Mucosa of gallbladder (tissue), 1 donor: Measurements from ENCODE around the gene NOL8. TPM values are rescaled to one million over a fixed set of nuclear protein-coding genes. Genes with fewer than 3 reads are reported as not detected.
A peak's percentile ranks its signal among the peaks of the same experiment; 100 is the strongest.

Source experiments
- DNase-seq: peaks from one replicate; pipeline ENCODE4 v3.0.0-alpha.2; 2020; ENCODE audit warnings: low spot score
- total RNA-seq: library from RNA; stranded (reverse); gene quantifications from one replicate; pipeline ENCODE4 v1.2.1, GENCODE V29; 2021
- donor health status: DM: no; HTN: no; CAD: no.

NOL8 gene
- 25.1 TPM for total RNA-seq

GRCh38 chr9:92325269-92325990 lies at the start of gene NOL8, which contains the start of gene CENPP:
TSS of gene NOL8 (minus strand) at chr9:92325350. CDS start at chr9:92324161, 1,189 bp downstream.
TSS of gene CENPP (plus strand) at chr9:92325953.
- peak; percentile 90 for DNase-seq

GRCh38 chr9:92373167-92373566 lies 48.0 kb upstream of the NOL8 start:
- no peak for DNase-seq

GRCh38 chr9:92369075-92369474 lies 43.9 kb upstream of the NOL8 start:
- DNase-seq, result no peak

- no peak for DNase-seq
Measured at GRCh38 chr9:92360083-92360482, 34.9 kb upstream of the NOL8 start.

GRCh38 chr9:92359394-92359995 lies 34.3 kb upstream of the NOL8 start:
- no peak for DNase-seq

GRCh38 chr9:92353051-92353450 lies 27.9 kb upstream of the NOL8 start:
- DNase-seq, result no peak

- DNase-seq, result no peak
Measured at GRCh38 chr9:92350740-92351133, 25.6 kb upstream of the NOL8 start.

GRCh38 chr9:92349771-92350739 lies 24.9 kb upstream of the NOL8 start:
- DNase-seq, result no peak

GRCh38 chr9:92345582-92345981 lies 20.4 kb upstream of the NOL8 start:
- no peak for DNase-seq

- no peak for DNase-seq
Measured at GRCh38 chr9:92342825-92343488, 17.8 kb upstream of the NOL8 start.

- no peak for DNase-seq
Measured at GRCh38 chr9:92341578-92341977, 16.4 kb upstream of the NOL8 start.

- no peak for DNase-seq
Measured at GRCh38 chr9:92333282-92333634, 8.1 kb upstream of the NOL8 start.

- no peak for DNase-seq
Measured at GRCh38 chr9:92332577-92333281, 7.6 kb upstream of the NOL8 start.

- no peak for DNase-seq
Measured at GRCh38 chr9:92328225-92328624, 3.1 kb upstream of the NOL8 start.

- DNase-seq, result no peak
Measured at GRCh38 chr9:92327283-92327850, 2.2 kb upstream of the NOL8 start.

- DNase-seq, result no peak
Measured at GRCh38 chr9:92325991-92326500, 896 bp upstream of the NOL8 start.

GRCh38 chr9:92324889-92325268 lies 271 bp downstream of the NOL8 start:
- DNase-seq, result no peak

GRCh38 chr9:92324431-92324830 lies 719 bp downstream of the NOL8 start:
- DNase-seq, result no peak

- no peak for DNase-seq
Measured at GRCh38 chr9:92315456-92315855, 9.7 kb downstream of the NOL8 start.

GRCh38 chr9:92313624-92314012 lies 11.5 kb downstream of the NOL8 start:
- no peak for DNase-seq
